ENCODE results near the gene FUCA2.

The FUCA2 gene

GRCh38 chr6:143505537-143505936 is 6.0 kb downstream of the FUCA2 start:
- no peak for ATAC-seq
- TF ChIP-seq PPARA (CRISPR knock-in tag; IDR thresholded peaks at IDR 0.05; ENCODE audit: borderline replicate concordance): no peak
- TF ChIP-seq ZNF70 (CRISPR knock-in tag; IDR thresholded peaks at IDR 0.05): no peak
- no peak for TF ChIP-seq ZNF8 (CRISPR knock-in tag; IDR thresholded peaks at IDR 0.05)
- no peak for TF ChIP-seq ZFP30 (CRISPR knock-in tag; IDR thresholded peaks at IDR 0.05)
- TF ChIP-seq ESRRG (CRISPR knock-in tag; IDR thresholded peaks at IDR 0.05): no peak
- TF ChIP-seq RARB (CRISPR knock-in tag; IDR thresholded peaks at IDR 0.05): no peak
- TF ChIP-seq CSDC2 (CRISPR knock-in tag; IDR thresholded peaks at IDR 0.05): no peak

DNA sequence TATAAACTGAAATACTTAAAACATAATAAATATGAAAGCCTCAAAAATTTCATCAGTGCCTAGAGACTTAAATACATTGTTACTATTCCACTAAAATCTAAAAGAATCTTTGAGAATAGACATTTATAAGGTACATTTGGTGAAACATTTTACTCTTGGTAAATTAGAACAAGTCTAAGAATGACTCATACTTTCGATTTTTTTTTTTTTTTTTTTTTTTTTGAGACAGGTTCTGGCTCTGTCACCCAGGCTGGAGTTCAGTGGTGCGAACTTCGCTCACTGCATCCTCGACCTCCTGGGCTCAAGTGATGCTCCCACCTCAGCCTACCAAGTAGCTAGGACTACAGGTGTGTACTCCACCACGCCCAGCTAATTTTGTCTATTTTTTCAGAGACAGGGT is 6.4 kb downstream of the FUCA2 start:
- TF ChIP-seq, protein P1, sequence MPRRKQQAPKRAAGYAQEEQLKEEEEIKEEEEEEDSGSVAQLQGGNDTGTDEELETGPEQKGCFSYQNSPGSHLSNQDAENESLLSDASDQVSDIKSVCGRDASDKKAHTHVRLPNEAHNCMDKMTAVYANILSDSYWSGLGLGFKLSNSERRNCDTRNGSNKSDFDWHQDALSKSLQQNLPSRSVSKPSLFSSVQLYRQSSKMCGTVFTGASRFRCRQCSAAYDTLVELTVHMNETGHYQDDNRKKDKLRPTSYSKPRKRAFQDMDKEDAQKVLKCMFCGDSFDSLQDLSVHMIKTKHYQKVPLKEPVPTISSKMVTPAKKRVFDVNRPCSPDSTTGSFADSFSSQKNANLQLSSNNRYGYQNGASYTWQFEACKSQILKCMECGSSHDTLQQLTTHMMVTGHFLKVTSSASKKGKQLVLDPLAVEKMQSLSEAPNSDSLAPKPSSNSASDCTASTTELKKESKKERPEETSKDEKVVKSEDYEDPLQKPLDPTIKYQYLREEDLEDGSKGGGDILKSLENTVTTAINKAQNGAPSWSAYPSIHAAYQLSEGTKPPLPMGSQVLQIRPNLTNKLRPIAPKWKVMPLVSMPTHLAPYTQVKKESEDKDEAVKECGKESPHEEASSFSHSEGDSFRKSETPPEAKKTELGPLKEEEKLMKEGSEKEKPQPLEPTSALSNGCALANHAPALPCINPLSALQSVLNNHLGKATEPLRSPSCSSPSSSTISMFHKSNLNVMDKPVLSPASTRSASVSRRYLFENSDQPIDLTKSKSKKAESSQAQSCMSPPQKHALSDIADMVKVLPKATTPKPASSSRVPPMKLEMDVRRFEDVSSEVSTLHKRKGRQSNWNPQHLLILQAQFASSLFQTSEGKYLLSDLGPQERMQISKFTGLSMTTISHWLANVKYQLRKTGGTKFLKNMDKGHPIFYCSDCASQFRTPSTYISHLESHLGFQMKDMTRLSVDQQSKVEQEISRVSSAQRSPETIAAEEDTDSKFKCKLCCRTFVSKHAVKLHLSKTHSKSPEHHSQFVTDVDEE (CRISPR knock-in tag; IDR thresholded peaks at IDR 0.05): no peak
- no peak for ATAC-seq

DNA sequence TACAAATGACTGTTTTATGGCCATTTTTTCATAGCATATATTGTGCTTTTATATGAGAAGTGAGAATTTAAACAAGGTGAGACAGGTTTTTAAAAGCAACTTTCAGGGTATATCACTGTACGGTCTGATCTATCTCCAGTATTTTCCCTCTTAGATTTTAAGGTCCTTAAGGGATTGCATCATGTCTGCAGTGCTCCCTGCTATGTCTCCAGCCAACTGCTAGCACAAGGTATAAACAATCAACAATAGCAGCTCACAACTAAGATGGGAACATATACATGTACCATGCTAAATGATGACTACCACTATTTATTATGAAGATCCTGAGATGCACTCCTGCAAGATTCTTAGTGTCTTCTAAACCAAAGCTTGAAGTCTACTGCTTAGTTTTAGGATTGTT is 7.2 kb downstream of the FUCA2 start:
- TF ChIP-seq ARNTL (CRISPR knock-in tag; IDR thresholded peaks at IDR 0.05; ENCODE audit: borderline replicate concordance, low read depth) (no peak), ZNF8 (CRISPR knock-in tag; IDR thresholded peaks at IDR 0.05) (no peak), TOX (CRISPR knock-in tag; IDR thresholded peaks at IDR 0.05; ENCODE audit: borderline replicate concordance) (no peak), CSRNP3 (CRISPR knock-in tag; IDR thresholded peaks at IDR 0.05) (no peak), ZFP30 (CRISPR knock-in tag; IDR thresholded peaks at IDR 0.05) (no peak), GLIS3 (CRISPR knock-in tag; IDR thresholded peaks at IDR 0.05) (no peak), RARB (CRISPR knock-in tag; IDR thresholded peaks at IDR 0.05) (no peak), ISL1 (CRISPR knock-in tag; IDR thresholded peaks at IDR 0.05) (no peak), PPARA (CRISPR knock-in tag; IDR thresholded peaks at IDR 0.05; ENCODE audit: borderline replicate concordance) (no peak), ZNF70 (CRISPR knock-in tag; IDR thresholded peaks at IDR 0.05) (no peak), CREB5 (CRISPR knock-in tag; IDR thresholded peaks at IDR 0.05; ENCODE audit: low read depth) (no peak)
- TF ChIP-seq, protein P1 (CRISPR knock-in tag; IDR thresholded peaks at IDR 0.05): no peak
- ATAC-seq: no peak

- ATAC-seq: no peak
- TF ChIP-seq ZNF8 (CRISPR knock-in tag; IDR thresholded peaks at IDR 0.05): no peak
- no peak for TF ChIP-seq ZC3H10 (CRISPR knock-in tag; IDR thresholded peaks at IDR 0.05)
- TF ChIP-seq CREB5 (CRISPR knock-in tag; IDR thresholded peaks at IDR 0.05; ENCODE audit: low read depth): no peak
- no peak for TF ChIP-seq CSRNP3 (CRISPR knock-in tag; IDR thresholded peaks at IDR 0.05)
- TF ChIP-seq RARB (CRISPR knock-in tag; IDR thresholded peaks at IDR 0.05): no peak
- TF ChIP-seq PATZ1 (CRISPR knock-in tag; IDR thresholded peaks at IDR 0.05; ENCODE audit: borderline replicate concordance): no peak
- TF ChIP-seq TCF4 (CRISPR knock-in tag; IDR thresholded peaks at IDR 0.05; ENCODE audit: borderline replicate concordance): no peak
- no peak for TF ChIP-seq BACH2 (CRISPR knock-in tag; IDR thresholded peaks at IDR 0.05; ENCODE audit: borderline replicate concordance)
- TF ChIP-seq, protein P2, sequence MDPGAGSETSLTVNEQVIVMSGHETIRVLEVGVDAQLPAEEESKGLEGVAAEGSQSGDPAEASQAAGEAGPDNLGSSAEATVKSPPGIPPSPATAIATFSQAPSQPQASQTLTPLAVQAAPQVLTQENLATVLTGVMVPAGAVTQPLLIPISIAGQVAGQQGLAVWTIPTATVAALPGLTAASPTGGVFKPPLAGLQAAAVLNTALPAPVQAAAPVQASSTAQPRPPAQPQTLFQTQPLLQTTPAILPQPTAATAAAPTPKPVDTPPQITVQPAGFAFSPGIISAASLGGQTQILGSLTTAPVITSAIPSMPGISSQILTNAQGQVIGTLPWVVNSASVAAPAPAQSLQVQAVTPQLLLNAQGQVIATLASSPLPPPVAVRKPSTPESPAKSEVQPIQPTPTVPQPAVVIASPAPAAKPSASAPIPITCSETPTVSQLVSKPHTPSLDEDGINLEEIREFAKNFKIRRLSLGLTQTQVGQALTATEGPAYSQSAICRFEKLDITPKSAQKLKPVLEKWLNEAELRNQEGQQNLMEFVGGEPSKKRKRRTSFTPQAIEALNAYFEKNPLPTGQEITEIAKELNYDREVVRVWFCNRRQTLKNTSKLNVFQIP (CRISPR knock-in tag; IDR thresholded peaks at IDR 0.05; ENCODE audit: borderline replicate concordance, low read depth): no peak
- no peak for TF ChIP-seq TOX (CRISPR knock-in tag; IDR thresholded peaks at IDR 0.05; ENCODE audit: borderline replicate concordance)
- TF ChIP-seq GLIS3 (CRISPR knock-in tag; IDR thresholded peaks at IDR 0.05): no peak
- no peak for TF ChIP-seq ESRRG (CRISPR knock-in tag; IDR thresholded peaks at IDR 0.05)
- no peak for TF ChIP-seq ISL1 (CRISPR knock-in tag; IDR thresholded peaks at IDR 0.05)
Measured at GRCh38 chr6:143501851-143502250, 9.7 kb downstream of the FUCA2 start.

Data from SK-N-SH treated with all-trans-retinoic acid at 6 μM for 48 hours (cell line).